ENCODE results near the gene DCPS. TPM values are rescaled to one million over a fixed set of nuclear protein-coding genes. Genes with fewer than 3 reads are reported as not detected.

Gene DCPS
- total RNA-seq, 1 donor from 2014 or later = 11.3 TPM

- no peaks in the 10 kb centered on the region for H3K9me3 ChIP-seq (ENCODE audit: insufficient read depth, low read depth, low read length)
- no peak overlapping the region for H3K9ac ChIP-seq (ENCODE audit: low read length)
- H3K79me2 ChIP-seq (ENCODE audit: insufficient read depth, low read length) = no peaks in the 10 kb centered on the region
- H3K36me3 Mint-ChIP-seq (ENCODE audit: low read depth, unreplicated experiment) = peaks cover 3% of the 10 kb centered on the region
- H3K4me2 ChIP-seq (ENCODE audit: low read length) = no peak overlapping the region
- no peaks in the 10 kb centered on the region for H3K27me3 ChIP-seq (ENCODE audit: insufficient read depth, low read length)
- H3K4me1 ChIP-seq (ENCODE audit: insufficient read depth, low read length) = no peaks in the 10 kb centered on the region
- H3K27me3 Mint-ChIP-seq (ENCODE audit: low read depth, unreplicated experiment) = no peaks in the 10 kb centered on the region
- no peak overlapping the region for H3K27ac Mint-ChIP-seq (ENCODE audit: unreplicated experiment)
- TF ChIP-seq CTCF (IDR thresholded peaks at IDR 0.05; ENCODE audit: insufficient read depth, low read depth, low read length) (no peak), EZH2 (IDR thresholded peaks at IDR 0.05; ENCODE audit: insufficient read depth, low read length) (no peak)
- no peak overlapping the region for H3K4me3 Mint-ChIP-seq (ENCODE audit: unreplicated experiment)
- DNase-seq (ENCODE audit: low read depth) = no peak
- FAIRE-seq = no peak
- H2AFZ ChIP-seq (ENCODE audit: low read depth, low read length) = no peak overlapping the region
- H3K27ac ChIP-seq (ENCODE audit: low read depth, low read length) = no peak overlapping the region
- no peaks in the 10 kb centered on the region for H4K20me1 ChIP-seq (ENCODE audit: insufficient read depth, low read length)
- H3K36me3 ChIP-seq (ENCODE audit: insufficient read depth, low read length) = no peaks in the 10 kb centered on the region
- no peaks in the 10 kb centered on the region for H3K9me3 Mint-ChIP-seq (ENCODE audit: unreplicated experiment)
- H3K4me1 Mint-ChIP-seq (ENCODE audit: low read depth, unreplicated experiment) = no peaks in the 10 kb centered on the region
- no peak overlapping the region for H3K4me3 ChIP-seq (ENCODE audit: insufficient read depth, low read depth, low read length)
Observed at GRCh38 chr11:126297004-126297403, 6.9 kb upstream of the DCPS start.

GRCh38 chr11:126304457-126305075 is 706 bp downstream of the DCPS start:
- Histone ChIP-seq H3K79me2 (ENCODE audit: insufficient read depth, low read length) (peaks cover 8% of the 10 kb centered on the region), H3K4me1 (ENCODE audit: insufficient read depth, low read length) (peaks cover 10% of the 10 kb centered on the region), H2AFZ (ENCODE audit: low read depth, low read length) (peak overlapping the region; percentile 99), H3K9me3 (ENCODE audit: insufficient read depth, low read depth, low read length) (no peaks in the 10 kb centered on the region), H4K20me1 (ENCODE audit: insufficient read depth, low read length) (no peaks in the 10 kb centered on the region), H3K27ac (ENCODE audit: low read depth, low read length) (peak overlapping the region; percentile 82), H3K4me3 (ENCODE audit: insufficient read depth, low read depth, low read length) (peak overlapping the region; percentile 92), H3K27me3 (ENCODE audit: insufficient read depth, low read length) (no peaks in the 10 kb centered on the region), H3K36me3 (ENCODE audit: insufficient read depth, low read length) (peaks cover 3% of the 10 kb centered on the region), H3K9ac (ENCODE audit: low read length) (peak overlapping the region; percentile 85), H3K4me2 (ENCODE audit: low read length) (peak overlapping the region; percentile 85)
- Mint-ChIP-seq H3K4me1 (ENCODE audit: low read depth, unreplicated experiment) (peaks cover 7% of the 10 kb centered on the region), H3K4me3 (ENCODE audit: unreplicated experiment) (peak overlapping the region; percentile 89), H3K36me3 (ENCODE audit: low read depth, unreplicated experiment) (no peaks in the 10 kb centered on the region), H3K27ac (ENCODE audit: unreplicated experiment) (peak overlapping the region; percentile 54), H3K27me3 (ENCODE audit: low read depth, unreplicated experiment) (no peaks in the 10 kb centered on the region), H3K9me3 (ENCODE audit: unreplicated experiment) (no peaks in the 10 kb centered on the region)
- FAIRE-seq = no peak
- DNase-seq (ENCODE audit: low read depth) = no peak
- TF ChIP-seq EZH2 (IDR thresholded peaks at IDR 0.05; ENCODE audit: insufficient read depth, low read length) (no peak), CTCF (IDR thresholded peaks at IDR 0.05; ENCODE audit: insufficient read depth, low read depth, low read length) (no peak)

- Histone ChIP-seq H3K4me1 (ENCODE audit: insufficient read depth, low read length) (peaks cover 10% of the 10 kb centered on the region), H3K9ac (ENCODE audit: low read length) (no peak overlapping the region), H3K27me3 (ENCODE audit: insufficient read depth, low read length) (no peaks in the 10 kb centered on the region), H3K4me3 (ENCODE audit: insufficient read depth, low read depth, low read length) (no peak overlapping the region), H3K4me2 (ENCODE audit: low read length) (no peak overlapping the region), H3K27ac (ENCODE audit: low read depth, low read length) (no peak overlapping the region), H2AFZ (ENCODE audit: low read depth, low read length) (no peak overlapping the region), H3K79me2 (ENCODE audit: insufficient read depth, low read length) (peaks cover 8% of the 10 kb centered on the region), H3K9me3 (ENCODE audit: insufficient read depth, low read depth, low read length) (no peaks in the 10 kb centered on the region), H3K36me3 (ENCODE audit: insufficient read depth, low read length) (peaks cover 3% of the 10 kb centered on the region), H4K20me1 (ENCODE audit: insufficient read depth, low read length) (no peaks in the 10 kb centered on the region)
- Mint-ChIP-seq H3K4me3 (ENCODE audit: unreplicated experiment) (no peak overlapping the region), H3K36me3 (ENCODE audit: low read depth, unreplicated experiment) (no peaks in the 10 kb centered on the region), H3K27ac (ENCODE audit: unreplicated experiment) (no peak overlapping the region), H3K27me3 (ENCODE audit: low read depth, unreplicated experiment) (no peaks in the 10 kb centered on the region), H3K9me3 (ENCODE audit: unreplicated experiment) (no peaks in the 10 kb centered on the region), H3K4me1 (ENCODE audit: low read depth, unreplicated experiment) (peaks cover 9% of the 10 kb centered on the region)
- FAIRE-seq (no peak), DNase-seq (ENCODE audit: low read depth) (no peak)
- no peak for TF ChIP-seq EZH2 (IDR thresholded peaks at IDR 0.05; ENCODE audit: insufficient read depth, low read length)
Observed at GRCh38 chr11:126305699-126306098, 1.8 kb downstream of the DCPS start.

Data from astrocyte (in vitro differentiated cells and primary cell).